Activated CD4-positive, alpha-beta memory T cell treated with anti-CD3 and anti-CD28 coated beads, Interleukin-2, amount 10 ng/mL, durations not matched to agents 7 days and 5 days (primary cell): ENCODE measurements around the gene IL1R2. TPM values are rescaled to one million over a fixed set of nuclear protein-coding genes. Genes with fewer than 3 reads are reported as not detected.
"Not testable (repeated sequence)": the region's sequence is repeated elsewhere in the genome, so short reads cannot be mapped to it uniquely, and the experiment has no call there.

Experiments
- CTCF ChIA-PET: fragments of 350-600 bp; sonication (Branson Sonifier 250); formaldehyde crosslinking; loops from one replicate; lab custom pipeline; 2021; ENCODE audit warnings: antibody characterized with exemption, inconsistent platforms; lab: Charles Lee
- POLR2A ChIA-PET: fragments of 350-600 bp; sonication (Branson Sonifier 250); formaldehyde crosslinking; loops from one replicate; lab custom pipeline; 2021; ENCODE audit warnings: antibody characterized with exemption; lab: Charles Lee
- DNase-seq: peaks from one replicate; pipeline ENCODE4 v3.0.0-alpha.2; 2020
- H3K27ac Mint-ChIP-seq: one replicate; pipeline ENCODE4 v1.8.0; 2021; ENCODE audit warnings: mild to moderate bottlenecking, mixed read lengths
- H3K27me3 Mint-ChIP-seq: one replicate; pipeline ENCODE4 v1.8.0; 2021; ENCODE audit warnings: mixed read lengths
- H3K36me3 Mint-ChIP-seq: one replicate; pipeline ENCODE4 v1.8.0; 2021; ENCODE audit warnings: low read depth, mixed read lengths
- H3K4me1 Mint-ChIP-seq: one replicate; pipeline ENCODE4 v1.8.0; 2021; ENCODE audit warnings: mixed read lengths
- H3K4me3 Mint-ChIP-seq: one replicate; pipeline ENCODE4 v1.8.0; 2021; ENCODE audit warnings: mild to moderate bottlenecking, mixed read lengths
- H3K9me3 Mint-ChIP-seq: one replicate; pipeline ENCODE4 v1.8.0; 2021; ENCODE audit warnings: mixed read lengths
- total RNA-seq, 2 experiments: library from RNA; stranded (reverse); gene quantifications; one replicate each; pipeline ENCODE4 v1.2.3, GENCODE V29; 2021

IL1R2 gene
- total RNA-seq, 2 experiments from 2014 or later = 0.81 to 0.88 TPM

GRCh38 chr2:102064679-102065674 lies 73.2 kb downstream of the IL1R2 start:
- ChIA-PET POLR2A (interaction anchor here (0.8 to 1.3 kb wide), 3 partner anchors 15 to 164 kb away, joined by 3 to 6 read pairs (median 3); no protein-coding TSS in a partner anchor), CTCF (interaction anchor here (1.3 to 1.6 kb wide), 2 partner anchors 101 to 176 kb away, joined by 3 to 6 read pairs; no protein-coding TSS in a partner anchor)
- H3K4me1 Mint-ChIP-seq = peaks cover 39% of the 10 kb centered on the region
- H3K27me3 Mint-ChIP-seq = no peaks in the 10 kb centered on the region
- H3K9me3 Mint-ChIP-seq = peaks cover 7% of the 10 kb centered on the region
- DNase-seq = no peak
- no peak overlapping the region for H3K4me3 Mint-ChIP-seq
- H3K36me3 Mint-ChIP-seq = peaks cover 8% of the 10 kb centered on the region
- peak overlapping the region; percentile 47 for H3K27ac Mint-ChIP-seq

DNA sequence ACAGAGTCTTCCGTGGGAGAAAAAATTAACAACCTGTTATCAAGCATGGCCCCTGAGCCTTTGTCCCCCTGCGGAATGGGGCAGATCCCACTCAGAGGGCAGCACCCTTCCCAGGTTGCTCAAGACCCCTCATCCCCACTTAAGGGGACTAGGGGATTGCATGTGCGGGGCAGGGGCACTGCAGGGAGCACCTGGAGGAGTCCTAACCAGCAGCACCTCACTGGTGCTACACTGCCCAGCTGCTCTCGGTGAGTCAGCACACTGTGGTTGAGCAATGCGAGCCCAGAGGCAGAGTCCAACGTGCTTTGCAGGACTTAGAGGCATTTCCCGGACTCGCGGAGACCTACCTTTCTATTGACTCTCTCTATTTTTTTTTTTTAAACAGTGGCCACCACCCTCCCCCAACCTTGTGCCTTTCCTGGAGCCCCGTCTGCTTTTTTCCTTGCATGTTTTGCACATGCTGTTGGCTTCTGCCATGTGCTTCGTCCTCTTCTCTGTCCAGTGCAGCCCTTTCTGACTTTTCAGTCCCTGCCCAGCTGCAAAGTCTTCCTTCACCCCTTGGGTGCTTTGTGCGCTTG lies 74.0 kb downstream of the IL1R2 start:
- Mint-ChIP-seq H3K27me3 (no peaks in the 10 kb centered on the region), H3K4me1 (peaks cover 39% of the 10 kb centered on the region), H3K36me3 (peaks cover 8% of the 10 kb centered on the region), H3K9me3 (peaks cover 7% of the 10 kb centered on the region), H3K4me3 (no peak overlapping the region), H3K27ac (no peak overlapping the region)
- no peak for DNase-seq
- CTCF ChIA-PET = no interaction called here
- POLR2A ChIA-PET = no interaction called here

DNA sequence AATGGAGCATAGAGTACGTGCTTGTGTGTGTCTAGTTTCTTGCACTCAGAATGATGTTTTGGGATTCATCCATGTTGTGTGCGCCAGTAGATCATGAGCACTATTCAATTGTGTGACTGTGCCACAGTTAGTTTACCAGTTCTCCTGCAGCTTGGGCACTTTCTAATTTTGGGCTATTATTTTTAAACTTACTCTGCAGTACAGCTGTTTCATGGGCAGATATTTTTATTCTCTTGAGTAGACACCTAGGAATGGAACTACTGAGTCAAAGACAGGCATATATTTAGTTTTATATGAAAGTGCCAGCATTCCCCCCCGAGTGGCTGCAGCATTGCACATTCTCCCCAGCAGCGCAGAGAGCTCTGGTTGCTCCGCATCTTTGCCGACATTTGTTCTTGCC lies 74.8 kb downstream of the IL1R2 start:
- POLR2A ChIA-PET = no interaction called here
- Mint-ChIP-seq H3K9me3 (peaks cover 7% of the 10 kb centered on the region), H3K36me3 (peaks cover 8% of the 10 kb centered on the region), H3K27ac (no peak overlapping the region), H3K27me3 (no peaks in the 10 kb centered on the region), H3K4me1 (peaks cover 39% of the 10 kb centered on the region), H3K4me3 (no peak overlapping the region)
- CTCF ChIA-PET = no interaction called here
- no peak for DNase-seq

GRCh38 chr2:102068126-102068525 lies 76.4 kb downstream of the IL1R2 start:
- H3K4me1 Mint-ChIP-seq = peaks cover 24% of the 10 kb centered on the region
- DNase-seq, H3K27me3 Mint-ChIP-seq, H3K27ac Mint-ChIP-seq, H3K4me3 Mint-ChIP-seq, H3K36me3 Mint-ChIP-seq, CTCF ChIA-PET, H3K9me3 Mint-ChIP-seq: not testable (repeated sequence)
- POLR2A ChIA-PET = interaction anchor here (1.1 kb wide), 1 partner anchor 47 kb away, joined by 3 read pairs; no protein-coding TSS in a partner anchor

DNA sequence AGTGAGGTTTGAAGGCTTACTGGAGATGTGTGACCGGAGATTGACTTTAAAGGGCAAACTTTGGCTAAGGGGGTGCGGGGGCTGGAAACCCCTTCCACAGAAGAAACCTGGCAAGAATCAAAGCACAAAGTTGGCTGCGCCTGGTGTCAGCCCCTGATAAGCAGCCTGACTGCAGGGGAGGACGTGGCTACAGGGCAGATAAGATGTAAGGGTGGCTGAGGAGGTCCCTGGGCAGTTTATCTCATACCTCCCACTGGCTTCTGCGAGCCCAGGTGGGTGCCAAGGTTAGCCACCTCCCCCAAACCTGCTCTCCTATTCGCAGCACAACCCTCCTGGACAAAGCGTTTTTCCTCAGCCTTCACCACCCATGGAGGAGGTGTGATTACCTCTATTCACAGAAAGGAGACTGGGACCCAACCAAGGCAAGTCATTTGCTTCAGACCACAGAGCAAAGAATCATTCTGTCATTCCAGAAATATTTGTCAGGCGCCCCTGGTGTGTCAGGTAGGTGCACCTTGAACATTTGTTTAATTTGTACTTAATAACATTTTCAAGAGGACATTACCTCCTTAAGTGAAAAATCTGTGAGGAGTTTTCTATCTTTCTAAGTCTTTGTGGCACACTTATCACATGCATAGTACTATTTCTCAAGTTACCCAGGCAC lies 77.7 kb downstream of the IL1R2 start:
- ChIA-PET CTCF (no interaction called here), POLR2A (no interaction called here)
- no peak for DNase-seq
- no peak overlapping the region for H3K27ac Mint-ChIP-seq
- H3K4me3 Mint-ChIP-seq = no peak overlapping the region
- H3K9me3 Mint-ChIP-seq = peaks cover 7% of the 10 kb centered on the region
- H3K4me1 Mint-ChIP-seq = peaks cover 16% of the 10 kb centered on the region
- peaks cover 2% of the 10 kb centered on the region for H3K27me3 Mint-ChIP-seq
- peaks cover 8% of the 10 kb centered on the region for H3K36me3 Mint-ChIP-seq

GRCh38 chr2:102070058-102070642 lies 78.4 kb downstream of the IL1R2 start:
- H3K27me3 Mint-ChIP-seq = peaks cover 2% of the 10 kb centered on the region

DNA sequence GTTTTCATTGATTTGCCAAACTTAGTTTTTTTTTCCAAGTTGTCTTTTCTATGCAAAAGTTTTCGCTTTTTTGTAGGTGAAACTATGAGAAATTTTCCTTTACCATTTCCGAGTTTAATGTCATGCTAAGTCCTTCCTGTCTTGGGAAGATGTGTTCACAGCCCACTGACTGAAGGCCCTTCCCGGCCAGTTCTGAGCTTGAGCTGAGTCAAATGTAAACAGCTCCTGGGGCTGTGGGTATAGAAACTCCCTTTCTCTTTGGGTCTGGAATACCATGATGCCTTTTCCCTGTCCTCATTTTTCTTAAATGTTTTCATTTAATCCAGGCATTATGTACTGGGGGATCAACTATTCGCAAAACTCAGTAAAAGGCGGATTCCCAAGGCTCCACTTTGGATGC lies 81.0 kb downstream of the IL1R2 start:
- no peak for DNase-seq
- H3K9me3 Mint-ChIP-seq = peaks cover 7% of the 10 kb centered on the region
- peaks cover 2% of the 10 kb centered on the region for H3K27me3 Mint-ChIP-seq
- H3K36me3 Mint-ChIP-seq = peaks cover 4% of the 10 kb centered on the region
- POLR2A ChIA-PET = interaction anchor here (1.7 kb wide), 1 partner anchor 10 kb away, joined by 5 read pairs; no protein-coding TSS in a partner anchor
- H3K27ac Mint-ChIP-seq = no peak overlapping the region
- peaks cover 6% of the 10 kb centered on the region for H3K4me1 Mint-ChIP-seq
- CTCF ChIA-PET = no interaction called here
- no peak overlapping the region for H3K4me3 Mint-ChIP-seq

More at GRCh38 chr2:102070058-102070642, 78.4 kb downstream of the IL1R2 start:
- peaks cover 7% of the 10 kb centered on the region for H3K9me3 Mint-ChIP-seq
- H3K4me3 Mint-ChIP-seq = no peak overlapping the region
- DNase-seq = no peak
- ChIA-PET POLR2A (no interaction called here), CTCF (interaction anchor here (1.7 kb wide), 1 partner anchor 171 kb away, joined by 5 read pairs; no protein-coding TSS in a partner anchor)
- peaks cover 10% of the 10 kb centered on the region for H3K4me1 Mint-ChIP-seq
- no peak overlapping the region for H3K27ac Mint-ChIP-seq
- peaks cover 8% of the 10 kb centered on the region for H3K36me3 Mint-ChIP-seq

DNA sequence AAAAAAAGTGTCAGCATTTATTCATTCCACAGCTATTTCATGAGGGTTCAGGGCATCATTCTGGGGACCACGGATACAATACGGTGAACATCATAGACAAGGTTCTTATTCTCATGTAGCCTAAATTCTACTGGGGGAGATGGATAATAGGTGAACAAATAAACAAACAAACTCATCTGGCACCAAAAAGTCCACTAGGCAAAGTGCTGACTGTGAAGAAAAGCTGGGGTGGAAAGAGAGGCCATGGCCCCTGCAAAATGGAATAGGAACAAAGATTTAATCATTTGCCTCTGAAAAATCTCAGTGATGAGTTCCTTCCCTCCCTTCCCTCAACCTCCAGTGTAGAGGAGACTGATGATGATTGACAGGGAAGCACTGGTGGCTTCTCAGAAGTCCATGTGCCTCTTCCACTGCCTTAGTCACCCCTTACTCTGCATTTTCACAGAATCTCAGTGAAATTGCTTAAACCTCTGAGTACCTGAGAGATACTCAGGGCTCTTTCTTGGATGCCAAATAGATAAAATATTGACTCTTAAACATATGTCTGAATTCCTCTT lies 81.5 kb downstream of the IL1R2 start:
- Mint-ChIP-seq H3K9me3 (peaks cover 6% of the 10 kb centered on the region), H3K4me3 (no peak overlapping the region), H3K27me3 (peaks cover 2% of the 10 kb centered on the region), H3K4me1 (peaks cover 6% of the 10 kb centered on the region), H3K27ac (no peak overlapping the region), H3K36me3 (peaks cover 4% of the 10 kb centered on the region)
- no peak for DNase-seq
- ChIA-PET CTCF (no interaction called here), POLR2A (interaction anchor here (1.7 kb wide), 1 partner anchor 10 kb away, joined by 5 read pairs; no protein-coding TSS in a partner anchor)

- DNase-seq = no peak
- Mint-ChIP-seq H3K27ac (no peak overlapping the region), H3K36me3 (peaks cover 2% of the 10 kb centered on the region), H3K4me3 (no peak overlapping the region), H3K9me3 (peaks cover 3% of the 10 kb centered on the region), H3K4me1 (peaks cover 6% of the 10 kb centered on the region), H3K27me3 (peaks cover 2% of the 10 kb centered on the region)
- ChIA-PET CTCF (interaction anchor here (1.1 kb wide), 1 partner anchor 166 kb away, joined by 3 read pairs; no protein-coding TSS in a partner anchor), POLR2A (interaction anchor here (1.7 kb wide), 1 partner anchor 9 kb away, joined by 5 read pairs; no protein-coding TSS in a partner anchor)
Measured at GRCh38 chr2:102074152-102074783, 82.5 kb downstream of the IL1R2 start.

- H3K4me1 Mint-ChIP-seq = peaks cover 12% of the 10 kb centered on the region
- H3K9me3 Mint-ChIP-seq = peaks cover 3% of the 10 kb centered on the region
- H3K4me3 Mint-ChIP-seq = no peak overlapping the region
- POLR2A ChIA-PET = interaction anchor here (1.4 kb wide), 1 partner anchor 14 kb away, joined by 4 read pairs; no protein-coding TSS in a partner anchor
- peaks cover 2% of the 10 kb centered on the region for H3K27me3 Mint-ChIP-seq
- H3K36me3 Mint-ChIP-seq = peaks cover 2% of the 10 kb centered on the region
- no peak overlapping the region for H3K27ac Mint-ChIP-seq
- CTCF ChIA-PET = no interaction called here
- no peak for DNase-seq
Measured at GRCh38 chr2:102075479-102075878, 83.7 kb downstream of the IL1R2 start.

DNA sequence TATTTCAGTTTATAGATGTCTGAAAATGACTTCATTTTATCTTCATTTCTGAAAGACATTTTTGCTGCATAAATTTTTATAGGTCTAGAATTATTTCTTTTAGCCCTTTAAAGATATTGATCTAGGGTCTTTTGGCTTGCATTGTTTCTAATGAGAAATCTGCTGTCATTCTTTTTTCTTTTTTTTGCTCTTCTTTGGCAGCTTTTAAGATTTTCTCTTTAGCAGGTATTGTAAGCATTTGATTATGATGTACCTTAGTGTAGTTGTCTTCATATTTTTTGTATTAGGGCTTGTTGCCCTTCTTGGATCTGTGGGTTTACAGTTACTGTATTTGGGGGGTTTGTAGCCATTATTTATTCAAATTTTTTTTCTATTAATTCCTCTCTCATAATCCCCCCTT lies 84.8 kb downstream of the IL1R2 start:
- no peak for DNase-seq
- Mint-ChIP-seq H3K4me3 (no peak overlapping the region), H3K9me3 (peaks cover 3% of the 10 kb centered on the region), H3K4me1 (peaks cover 21% of the 10 kb centered on the region), H3K36me3 (peaks cover 2% of the 10 kb centered on the region), H3K27me3 (peaks cover 2% of the 10 kb centered on the region), H3K27ac (no peak overlapping the region)
- ChIA-PET POLR2A (no interaction called here), CTCF (no interaction called here)
